ENCODE results near the gene RPUSD1. TPM values are rescaled to one million over a fixed set of nuclear protein-coding genes. Genes with fewer than 3 reads are reported as not detected.

Gene RPUSD1
- total RNA-seq, 1 donor from 2014 or later = 14.2 TPM

DNA sequence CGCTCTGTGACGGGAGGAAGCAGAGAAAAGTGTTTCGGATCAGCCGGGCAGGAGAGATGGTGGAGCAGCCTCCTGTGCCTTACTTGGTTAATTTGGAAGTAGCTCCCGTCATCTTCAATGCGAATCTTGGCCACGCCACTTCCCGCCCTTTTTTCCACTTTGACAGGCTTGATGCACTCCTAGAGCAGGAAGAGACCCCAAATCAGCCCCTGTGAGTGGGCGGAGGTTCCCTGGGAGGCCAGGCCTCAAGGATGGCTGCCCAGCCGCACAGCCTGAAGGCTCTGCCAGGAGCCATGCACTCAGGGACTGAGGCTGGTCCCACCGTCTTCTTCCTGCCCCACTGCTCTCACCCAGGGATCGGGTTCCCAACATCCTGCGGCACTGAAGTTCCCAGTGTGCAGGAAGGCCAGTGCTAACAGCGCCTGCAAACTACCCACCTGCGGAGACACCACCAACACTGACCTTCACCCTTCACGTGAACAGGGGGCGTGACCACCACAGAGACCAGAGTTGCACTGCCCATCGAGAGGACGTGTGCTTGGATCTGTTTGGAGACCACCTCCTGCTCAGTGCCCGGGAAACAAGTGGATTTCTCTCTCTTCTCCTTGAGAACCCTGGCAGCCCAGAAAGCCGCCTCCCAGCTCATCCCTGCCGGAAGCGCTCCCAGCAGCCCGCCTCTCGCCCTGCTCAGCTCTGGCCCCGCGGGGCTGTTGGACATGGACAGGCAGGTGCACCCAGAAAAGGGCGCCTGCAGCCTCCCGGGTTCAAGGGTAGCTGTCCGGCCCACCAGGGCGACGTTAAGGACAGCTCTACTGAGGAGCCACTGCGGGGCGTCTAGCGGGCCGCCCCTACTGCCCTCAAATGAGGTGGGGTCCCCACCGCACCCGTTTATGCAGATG is 48.4 kb downstream of the RPUSD1 start:
- TF ChIP-seq, protein P1, sequence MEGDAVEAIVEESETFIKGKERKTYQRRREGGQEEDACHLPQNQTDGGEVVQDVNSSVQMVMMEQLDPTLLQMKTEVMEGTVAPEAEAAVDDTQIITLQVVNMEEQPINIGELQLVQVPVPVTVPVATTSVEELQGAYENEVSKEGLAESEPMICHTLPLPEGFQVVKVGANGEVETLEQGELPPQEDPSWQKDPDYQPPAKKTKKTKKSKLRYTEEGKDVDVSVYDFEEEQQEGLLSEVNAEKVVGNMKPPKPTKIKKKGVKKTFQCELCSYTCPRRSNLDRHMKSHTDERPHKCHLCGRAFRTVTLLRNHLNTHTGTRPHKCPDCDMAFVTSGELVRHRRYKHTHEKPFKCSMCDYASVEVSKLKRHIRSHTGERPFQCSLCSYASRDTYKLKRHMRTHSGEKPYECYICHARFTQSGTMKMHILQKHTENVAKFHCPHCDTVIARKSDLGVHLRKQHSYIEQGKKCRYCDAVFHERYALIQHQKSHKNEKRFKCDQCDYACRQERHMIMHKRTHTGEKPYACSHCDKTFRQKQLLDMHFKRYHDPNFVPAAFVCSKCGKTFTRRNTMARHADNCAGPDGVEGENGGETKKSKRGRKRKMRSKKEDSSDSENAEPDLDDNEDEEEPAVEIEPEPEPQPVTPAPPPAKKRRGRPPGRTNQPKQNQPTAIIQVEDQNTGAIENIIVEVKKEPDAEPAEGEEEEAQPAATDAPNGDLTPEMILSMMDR (IDR thresholded peaks at IDR 0.05) = no peak
- H3K4me1 ChIP-seq = peaks cover 16% of the 10 kb centered on the region
- peak overlapping the region; percentile 88 for H3K4me3 ChIP-seq
- no peak for ATAC-seq
- DNase-seq = peak; percentile 60
- intact Hi-C loops (cut with DNase I) = no loop called here
- peaks cover 3% of the 10 kb centered on the region for H3K27me3 ChIP-seq
- peak overlapping the region; percentile 73 for H3K27ac ChIP-seq
- H3K36me3 ChIP-seq = peaks cover 20% of the 10 kb centered on the region
- no peaks in the 10 kb centered on the region for H3K9me3 ChIP-seq

DNA sequence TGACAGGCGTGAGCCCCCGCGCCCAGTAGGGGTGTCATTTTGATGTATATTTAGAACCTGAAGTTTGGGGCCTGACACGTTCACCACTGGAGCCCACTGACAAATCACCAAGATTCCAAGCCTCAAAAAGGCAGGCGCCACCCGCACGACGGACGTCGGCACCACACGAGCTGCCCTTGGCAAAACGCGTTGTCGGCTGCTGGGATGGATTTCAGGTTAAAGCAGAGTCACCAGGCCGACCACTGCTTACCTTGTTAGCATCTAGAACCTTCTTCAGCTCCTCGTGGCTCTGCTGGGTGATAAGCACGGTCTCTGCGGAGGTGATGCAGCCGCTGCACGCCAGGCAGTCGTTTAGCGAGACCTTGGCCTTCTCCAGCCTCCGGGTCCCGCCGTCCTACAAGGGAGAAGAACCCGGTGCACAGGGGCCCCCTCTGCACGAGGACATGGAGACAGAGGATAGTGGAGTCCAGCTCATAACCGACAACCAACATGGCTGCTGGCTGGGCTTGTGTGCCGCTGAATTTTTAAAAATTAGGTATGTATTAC is 51.2 kb downstream of the RPUSD1 start:
- ATAC-seq (no peak), DNase-seq (no peak)
- Histone ChIP-seq H3K36me3 (peaks cover 25% of the 10 kb centered on the region), H3K4me3 (no peak overlapping the region), H3K27ac (no peak overlapping the region), H3K4me1 (peaks cover 16% of the 10 kb centered on the region), H3K27me3 (no peaks in the 10 kb centered on the region), H3K9me3 (no peaks in the 10 kb centered on the region)
- TF ChIP-seq, protein P1 (IDR thresholded peaks at IDR 0.05) = no peak
- intact Hi-C loops (cut with DNase I) = no loop called here

DNA sequence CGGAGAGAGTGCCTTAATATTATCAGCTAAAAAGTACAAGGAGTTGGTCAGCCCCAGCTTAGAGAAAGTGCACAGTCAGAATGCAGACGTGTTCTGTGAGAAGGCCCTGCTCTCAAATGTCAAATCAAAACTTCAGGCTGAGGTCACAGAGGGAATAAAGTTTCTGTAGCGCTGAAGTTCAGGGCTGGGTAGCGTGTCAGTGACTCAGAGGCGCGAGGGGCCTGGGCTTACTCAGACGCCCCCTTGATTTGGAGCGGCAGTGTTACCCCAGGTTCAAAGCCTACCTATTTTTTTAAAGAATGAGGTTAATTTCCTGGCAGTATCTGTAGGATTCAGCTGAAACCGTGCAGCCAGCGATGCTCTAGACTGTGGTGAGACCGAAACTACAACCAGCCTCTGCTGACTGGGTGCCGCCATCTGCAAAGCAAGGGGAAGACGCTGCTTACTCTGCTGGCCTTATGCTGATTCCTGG is 52.2 kb downstream of the RPUSD1 start:
- ATAC-seq (no peak), DNase-seq (no peak)
- intact Hi-C loops (cut with DNase I) = no loop called here
- Histone ChIP-seq H3K27ac (no peak overlapping the region), H3K4me3 (no peak overlapping the region), H3K36me3 (peaks cover 29% of the 10 kb centered on the region), H3K27me3 (no peaks in the 10 kb centered on the region), H3K9me3 (no peaks in the 10 kb centered on the region), H3K4me1 (peaks cover 12% of the 10 kb centered on the region)
- TF ChIP-seq, protein P1 (IDR thresholded peaks at IDR 0.05) = no peak

- DNase-seq = no peak
- no peak for ATAC-seq
- Histone ChIP-seq H3K27me3 (no peaks in the 10 kb centered on the region), H3K4me3 (no peak overlapping the region), H3K36me3 (peaks cover 29% of the 10 kb centered on the region), H3K4me1 (peaks cover 11% of the 10 kb centered on the region), H3K27ac (no peak overlapping the region), H3K9me3 (no peaks in the 10 kb centered on the region)
- intact Hi-C loops (cut with DNase I) = no loop called here
- TF ChIP-seq, protein P1 (IDR thresholded peaks at IDR 0.05) = no peak
Observed at GRCh38 chr16:734981-735881, 53.0 kb downstream of the RPUSD1 start.

Small RNAs within 50 kb of the gene (microRNA-seq; reads per million reads assigned to microRNA genes)
- gene MIR662 (ENCODE audit: borderline microRNAs expressed) = not detected

Other genes starting within 250 kb of the RPUSD1 start
- gene PRR35, start 228.0 kb downstream of the RPUSD1 start, total RNA-seq = not detected
- 0.98 TPM for gene NHLRC4, start 221.4 kb downstream of the RPUSD1 start, total RNA-seq
- gene PIGQ, start 218.4 kb downstream of the RPUSD1 start, total RNA-seq = 59.4 TPM
- 47.6 TPM for gene RAB40C, start 198.3 kb downstream of the RPUSD1 start, total RNA-seq
- 1.5 TPM for gene WFIKKN1, start 157.4 kb downstream of the RPUSD1 start, total RNA-seq
- gene METTL26, start 152.1 kb downstream of the RPUSD1 start, total RNA-seq = 53.5 TPM
- gene MCRIP2, start 146.6 kb downstream of the RPUSD1 start, total RNA-seq = 57.9 TPM
- gene WDR90, start 139.0 kb downstream of the RPUSD1 start, total RNA-seq = 23.2 TPM
- 92.5 TPM for gene RHOT2, start 120.2 kb downstream of the RPUSD1 start, total RNA-seq
- 2.0 TPM for gene RHBDL1, start 112.7 kb downstream of the RPUSD1 start, total RNA-seq
- 98.9 TPM for gene STUB1, start 108.0 kb downstream of the RPUSD1 start, total RNA-seq
- gene JMJD8, start 104.0 kb downstream of the RPUSD1 start, total RNA-seq = 51.3 TPM
- 12.9 TPM for gene WDR24, start 98.0 kb downstream of the RPUSD1 start, total RNA-seq
- 3.6 TPM for gene FBXL16, start 82.6 kb downstream of the RPUSD1 start, total RNA-seq
- gene METRN, start 73.3 kb downstream of the RPUSD1 start, total RNA-seq = 30.4 TPM
- 30.5 TPM for gene ANTKMT, start 67.2 kb downstream of the RPUSD1 start, total RNA-seq
- 0.78 TPM for gene CCDC78, start 61.9 kb downstream of the RPUSD1 start, total RNA-seq
- gene HAGHL, start 61.3 kb downstream of the RPUSD1 start, total RNA-seq = 8.9 TPM
- gene CIAO3, start 47.4 kb downstream of the RPUSD1 start, total RNA-seq = 24.2 TPM
- gene MSLN, start 27.6 kb downstream of the RPUSD1 start, total RNA-seq = 93.3 TPM
- gene CHTF18, start 239 bp upstream of the RPUSD1 start, total RNA-seq = 12.3 TPM
- not detected for gene GNG13, start 12.4 kb upstream of the RPUSD1 start, total RNA-seq
- 19.0 TPM for gene LMF1, start 182.6 kb upstream of the RPUSD1 start, total RNA-seq
- gene SOX8, start 193.4 kb upstream of the RPUSD1 start, total RNA-seq = 0.81 TPM